ENCODE measurements around the gene SLC2A5.

SLC2A5 gene

GRCh38 chr1:9059891-9060744 is 9.3 kb downstream of the SLC2A5 start:
- no peak for DNase-seq

GRCh38 chr1:9058465-9058864 is 11.0 kb downstream of the SLC2A5 start:
- no peak for DNase-seq

DNA sequence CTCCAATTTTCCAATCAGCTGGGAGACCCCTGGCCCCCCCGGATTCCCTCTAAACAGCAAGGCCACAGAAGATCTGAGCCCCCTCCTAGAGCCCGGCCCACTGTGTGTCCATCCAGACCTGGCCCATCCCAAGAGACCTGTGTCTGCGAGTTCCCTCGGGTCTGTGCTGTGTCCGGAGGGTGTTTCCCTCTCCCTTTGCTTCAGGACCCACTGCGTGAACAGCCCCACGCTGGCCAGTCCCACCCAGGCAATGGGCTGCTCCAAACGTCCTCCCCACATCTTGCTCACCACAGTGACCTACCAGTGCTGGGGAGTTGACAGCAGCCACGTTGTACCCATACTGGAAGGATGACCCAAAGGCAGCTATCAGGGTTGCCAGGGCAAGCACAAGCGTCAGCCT is 11.6 kb downstream of the SLC2A5 start:
- DNase-seq, result no peak

DNA sequence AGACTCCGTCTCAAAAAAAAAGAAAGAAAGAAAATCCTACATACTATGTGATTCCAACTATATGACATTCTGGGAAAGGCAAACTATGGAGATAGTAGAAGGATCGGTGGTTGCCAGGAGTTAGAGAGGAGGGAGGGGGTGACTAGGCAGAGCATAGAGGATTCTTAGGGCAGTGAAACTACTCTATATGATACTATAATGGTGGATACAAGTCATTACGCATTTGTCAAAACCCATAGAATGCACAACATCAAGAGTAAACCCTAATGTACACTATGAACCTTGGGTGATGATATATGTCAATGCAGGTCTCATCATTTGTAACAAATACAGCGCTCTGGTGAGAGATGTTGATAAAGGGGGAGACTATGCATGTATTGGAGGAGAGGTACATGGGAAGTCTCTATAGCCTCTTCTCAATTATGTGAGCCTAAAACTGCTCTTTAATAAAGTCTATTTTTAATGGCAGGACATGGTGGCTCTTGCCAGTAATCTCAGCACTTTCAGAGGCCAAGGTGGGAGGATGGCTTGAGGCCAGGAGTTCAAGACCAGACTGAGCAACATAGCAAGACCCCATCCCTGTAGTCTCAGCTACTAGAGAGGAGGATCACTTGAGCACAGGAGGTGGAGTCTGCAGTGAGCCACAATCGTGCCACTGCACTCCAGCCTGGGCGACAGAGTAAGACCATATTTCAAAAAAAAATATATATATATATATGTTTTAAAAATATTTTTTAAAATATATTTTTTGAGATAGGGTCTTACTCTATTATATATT is 17.0 kb downstream of the SLC2A5 start:
- no peak for DNase-seq

GRCh38 chr1:9051379-9051778 is 18.1 kb downstream of the SLC2A5 start:
- no peak for DNase-seq

- DNase-seq, result no peak
These were observed 18.6 kb downstream of the SLC2A5 start for GRCh38 chr1:9050803-9051202.

GRCh38 chr1:9048551-9048950 is 20.9 kb downstream of the SLC2A5 start:
- no peak for DNase-seq

GRCh38 chr1:9047019-9047418 is 22.4 kb downstream of the SLC2A5 start:
- DNase-seq, result no peak

DNA sequence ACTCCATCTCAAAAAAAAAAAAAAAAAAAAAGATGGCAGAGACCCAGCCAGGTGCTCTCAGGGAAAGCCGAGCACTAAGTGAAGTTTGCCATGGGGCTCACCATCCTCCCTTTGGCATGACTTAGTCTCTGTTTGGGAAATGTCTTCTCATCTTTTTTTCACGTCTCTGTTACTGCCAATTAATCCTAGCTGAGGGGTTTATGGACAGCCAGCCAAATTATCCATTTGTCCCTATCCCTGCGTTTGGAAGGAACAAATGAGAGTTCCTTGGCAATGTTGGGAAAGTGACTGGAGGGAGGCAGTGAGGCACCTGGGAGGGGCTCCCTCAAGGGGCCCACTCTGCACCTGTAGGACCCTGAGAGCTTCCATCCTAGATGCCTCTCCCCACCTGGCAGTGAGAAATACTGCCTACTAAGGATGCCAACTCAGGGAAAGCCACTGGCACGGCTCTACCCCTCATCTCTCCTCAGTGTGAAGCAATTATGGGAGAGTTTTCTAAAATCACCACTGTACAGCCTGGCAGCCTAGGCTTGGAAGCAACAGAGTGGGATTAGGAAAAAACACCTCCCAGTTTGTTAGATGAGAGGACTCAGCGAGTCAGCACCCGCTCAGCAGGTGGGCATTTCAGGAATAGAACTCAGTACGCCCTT is 23.4 kb downstream of the SLC2A5 start:
- DNase-seq, result no peak

- DNase-seq, result no peak
These were observed 25.2 kb downstream of the SLC2A5 start for GRCh38 chr1:9044236-9044635.

- DNase-seq, result no peak
These were observed 27.2 kb downstream of the SLC2A5 start for GRCh38 chr1:9042272-9042671.

DNA sequence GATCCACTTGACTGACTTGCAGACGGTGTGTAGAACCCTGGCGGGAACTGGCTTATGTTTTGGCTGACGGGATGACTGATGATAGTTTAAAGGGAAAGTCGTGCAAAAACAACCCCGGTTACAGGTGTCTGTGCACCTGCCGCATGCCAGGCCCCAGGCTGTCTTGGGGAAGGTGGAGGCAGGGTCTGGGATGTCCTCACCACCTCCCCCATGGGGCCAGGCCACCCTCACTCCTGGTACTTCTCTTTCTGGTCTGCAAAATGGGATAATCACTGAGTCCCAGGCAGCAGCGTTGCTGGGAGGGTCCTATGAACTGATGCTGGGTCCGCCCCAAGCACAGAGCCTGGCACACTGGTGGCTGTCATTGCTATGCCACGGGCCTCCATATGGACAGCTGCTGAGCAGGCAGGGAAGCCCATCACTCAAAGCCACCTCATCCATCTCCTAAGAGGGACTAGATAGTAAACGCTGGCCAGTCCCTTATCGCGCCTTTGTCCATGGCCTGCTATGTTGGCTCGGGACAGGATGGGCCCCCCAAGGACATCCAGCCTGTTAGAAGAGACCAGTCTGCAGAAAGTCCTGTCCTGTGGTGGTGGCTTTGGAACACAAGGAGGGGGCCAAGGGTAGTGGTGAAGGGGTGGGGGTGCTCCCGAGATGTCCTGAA is 28.2 kb downstream of the SLC2A5 start:
- DNase-seq, result no peak

GRCh38 chr1:9040659-9041030 is 28.8 kb downstream of the SLC2A5 start:
- no peak for DNase-seq

DNA sequence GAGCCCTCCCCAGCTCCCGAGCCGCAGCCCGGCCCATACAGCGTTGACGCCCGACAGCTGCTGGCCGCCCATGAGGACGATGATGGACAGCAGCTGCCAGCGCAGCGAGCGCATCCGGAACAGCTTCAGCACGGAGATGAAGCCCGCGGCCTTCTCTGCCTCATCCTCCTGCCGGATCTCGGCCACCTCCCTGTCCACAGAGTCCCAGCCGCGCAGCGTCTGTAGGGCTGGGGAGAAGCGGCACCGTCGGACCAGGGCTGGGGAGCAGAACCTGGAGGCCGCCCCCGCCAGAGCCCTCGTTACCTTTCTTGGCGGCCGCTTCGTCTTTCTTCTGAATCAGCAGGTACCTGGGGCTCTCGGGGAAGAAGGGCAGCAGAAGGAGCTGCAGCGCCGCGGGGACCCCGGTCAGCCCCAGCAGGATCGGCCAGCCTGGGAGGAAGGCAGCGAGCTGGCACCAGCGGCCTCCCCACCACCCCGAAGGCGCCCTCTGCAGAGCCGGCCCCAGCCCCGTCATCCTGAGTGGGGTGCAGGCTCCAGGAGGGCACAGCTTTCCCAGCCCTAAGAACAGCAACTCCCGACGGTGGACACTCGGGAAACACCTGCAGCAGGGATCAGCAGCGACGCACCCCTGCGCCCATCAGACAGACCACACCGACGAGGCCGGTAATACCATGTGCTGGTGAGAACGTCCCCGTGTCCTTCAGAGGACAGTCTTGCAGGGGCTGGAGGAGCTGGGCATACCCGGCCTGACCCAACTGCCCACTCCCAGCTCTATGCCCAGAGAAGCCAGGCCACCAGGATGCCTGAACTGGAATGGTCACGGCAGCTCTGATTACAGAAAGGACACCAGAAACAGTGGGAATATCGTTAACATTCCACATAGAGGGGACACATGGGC is 29.4 kb downstream of the SLC2A5 start:
- no peak for DNase-seq

DNA sequence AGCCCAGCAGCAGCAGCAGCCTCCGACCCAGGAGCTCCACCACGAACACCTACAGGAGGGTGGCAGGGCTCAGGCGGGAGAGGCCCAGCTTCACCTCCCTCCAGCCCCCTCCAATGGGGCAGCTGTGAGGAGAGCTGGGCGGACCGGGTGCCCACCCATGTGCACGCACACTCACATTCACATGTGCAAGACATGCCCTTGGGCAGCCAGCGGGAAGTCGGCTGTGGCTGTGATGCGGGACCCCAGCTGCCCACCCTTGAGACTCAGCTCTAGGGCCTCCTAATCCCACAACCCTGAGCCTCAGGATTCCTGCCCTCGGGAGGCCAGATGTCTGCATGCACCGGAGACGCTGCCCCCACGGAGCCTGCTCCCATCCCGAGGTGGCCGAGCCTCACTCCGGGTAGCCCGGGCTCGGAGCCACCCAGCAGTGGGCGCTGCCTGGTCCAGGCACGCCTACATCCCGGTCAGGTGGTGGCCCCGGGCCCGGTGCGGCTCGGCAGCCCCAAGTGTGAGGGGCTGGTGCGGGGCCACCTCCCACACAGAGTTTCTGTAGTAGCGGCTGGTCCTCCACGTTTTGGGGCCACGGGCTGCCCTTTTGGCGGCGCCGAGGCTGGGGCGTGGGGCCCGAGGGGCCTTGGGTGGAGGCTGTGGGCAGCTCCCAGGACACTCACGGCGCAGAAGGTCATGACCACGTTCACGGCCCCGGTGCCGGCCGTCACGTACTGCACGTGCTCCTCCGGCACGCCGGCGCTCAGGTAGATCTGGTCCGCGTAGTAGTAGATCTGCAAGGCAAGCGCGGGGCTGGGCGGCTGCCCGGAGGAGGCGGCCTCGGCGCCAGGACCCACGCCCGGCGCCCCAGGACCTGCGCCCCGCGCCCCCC is 30.3 kb downstream of the SLC2A5 start:
- DNase-seq, result no peak

DNA sequence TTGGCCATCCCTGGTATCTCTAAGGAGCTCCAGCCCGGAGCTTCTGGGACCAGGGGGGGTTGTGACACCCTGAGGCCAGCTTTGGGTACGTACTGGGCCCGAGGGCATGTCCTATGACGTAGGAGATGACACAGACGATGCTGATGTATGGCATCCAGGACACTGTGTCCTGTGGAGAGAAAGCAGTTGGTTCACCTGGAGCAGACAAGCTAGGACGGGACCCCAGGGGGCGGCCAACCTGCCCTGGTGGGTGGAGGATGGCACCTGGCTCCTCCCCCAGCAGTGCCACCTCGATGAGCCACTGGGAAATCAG is 31.1 kb downstream of the SLC2A5 start:
- no peak for DNase-seq

DNA sequence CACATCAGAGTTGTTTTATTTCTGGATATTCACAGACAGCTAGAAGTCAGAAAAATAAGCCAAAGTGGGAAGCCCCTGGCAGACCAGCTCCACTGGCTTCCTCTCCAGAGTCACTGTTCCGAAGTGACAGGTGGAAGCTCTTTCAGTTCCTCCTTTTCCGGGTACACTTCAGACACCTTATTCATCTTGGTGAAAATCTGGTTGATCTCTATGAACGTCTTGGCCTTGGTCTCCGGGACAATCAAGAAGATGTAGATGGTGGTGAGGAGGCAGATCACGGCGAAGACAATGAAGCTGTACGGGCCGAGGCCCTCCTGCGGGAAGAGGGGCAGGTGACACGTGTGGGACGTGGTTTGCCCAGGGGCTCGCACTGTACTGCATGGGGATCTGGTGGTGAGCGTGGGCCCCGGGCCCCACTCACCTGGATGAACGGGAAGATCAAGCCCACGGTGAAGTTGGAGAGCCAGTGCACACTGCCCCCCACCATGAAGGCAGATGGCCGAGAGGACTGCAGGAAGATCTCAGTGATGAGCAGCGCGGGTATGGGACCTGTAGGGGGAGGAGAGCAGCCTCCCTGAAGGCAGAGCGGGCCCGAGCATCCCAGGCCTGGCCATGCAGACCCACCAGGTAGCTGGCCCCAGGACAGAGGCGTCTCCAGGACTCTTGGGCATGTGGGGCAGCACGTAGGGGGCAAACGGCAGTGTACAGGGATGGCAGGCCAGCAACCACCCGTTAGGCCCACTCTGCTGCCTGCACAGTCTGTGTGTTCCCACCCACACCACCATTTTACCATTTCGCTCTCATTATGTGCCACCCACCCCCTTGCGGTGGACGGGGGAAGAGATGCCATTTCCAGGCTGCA is 31.7 kb downstream of the SLC2A5 start:
- DNase-seq, result no peak

DNA sequence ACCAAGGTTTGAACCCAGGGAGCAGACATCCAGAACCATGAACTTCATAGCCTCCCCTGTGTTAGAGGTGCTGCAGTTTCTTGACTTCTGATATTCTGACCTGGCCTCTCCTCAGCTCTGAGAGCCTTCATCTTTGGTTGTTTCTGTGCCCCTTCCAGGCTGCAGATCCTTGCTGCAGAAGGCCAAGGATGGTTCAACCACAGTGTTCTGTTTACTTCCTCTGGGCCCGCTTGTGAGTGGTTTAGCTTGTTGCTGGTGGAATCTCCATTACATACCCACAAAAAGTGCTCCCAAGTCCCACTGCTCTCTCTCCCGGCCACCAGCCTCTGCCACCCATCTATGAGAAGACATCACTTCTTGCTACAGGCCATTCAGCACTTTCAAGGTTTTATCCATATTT is 34.2 kb downstream of the SLC2A5 start:
- DNase-seq, result no peak

DNA sequence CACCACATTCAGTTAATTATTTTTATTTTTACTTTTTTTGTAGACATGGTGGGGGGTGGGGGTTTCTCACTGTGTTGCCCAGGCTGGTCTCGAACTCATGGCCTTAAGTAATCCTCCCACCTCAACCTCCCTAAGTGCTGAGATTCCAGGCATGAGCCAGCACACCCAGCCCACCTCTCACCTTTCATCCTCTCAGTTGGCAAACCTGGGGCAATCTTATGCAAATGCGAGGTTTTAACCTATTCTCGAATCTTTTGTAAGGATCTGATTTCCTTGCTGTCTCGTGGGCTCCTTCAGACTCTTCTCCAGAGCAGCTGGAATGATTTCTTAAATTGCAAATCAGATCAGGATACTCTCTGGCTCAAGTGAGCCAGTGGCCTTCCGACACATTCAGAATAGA is 36.1 kb downstream of the SLC2A5 start:
- no peak for DNase-seq

Data from activated naive CD4-positive, alpha-beta T cell (primary cell).